ENCODE data around the gene KRT34.

KRT34 gene

GRCh38 chr17:41333836-41334235, 48.3 kb downstream of the KRT34 start:
- in situ Hi-C loops (cut with MboI; ENCODE audit: low sequenced_read_pairs): no loop called here

GRCh38 chr17:41333098-41333497, 49.0 kb downstream of the KRT34 start:
- in situ Hi-C loops (cut with MboI; ENCODE audit: low sequenced_read_pairs): no loop called here

GRCh38 chr17:41332239-41332638, 49.9 kb downstream of the KRT34 start:
- in situ Hi-C loops (cut with MboI; ENCODE audit: low sequenced_read_pairs): no loop called here

GRCh38 chr17:41331606-41332005, 50.5 kb downstream of the KRT34 start:
- in situ Hi-C loops (cut with MboI; ENCODE audit: low sequenced_read_pairs): no loop called here

- in situ Hi-C loops (cut with MboI; ENCODE audit: low sequenced_read_pairs): loop anchor here (10.0 kb wide), 1 partner anchor 425 kb away; no protein-coding TSS in a partner anchor
These were observed 52.7 kb downstream of the KRT34 start for GRCh38 chr17:41329279-41329948.

GRCh38 chr17:41328207-41328606, 53.9 kb downstream of the KRT34 start:
- in situ Hi-C loops (cut with MboI; ENCODE audit: low sequenced_read_pairs): loop anchor here (10.0 kb wide), 1 partner anchor 423 kb away; no protein-coding TSS in a partner anchor
